ENCODE data around the gene DNM2.
"Not testable (repeated sequence)": the region's sequence is repeated elsewhere in the genome, so short reads cannot be mapped to it uniquely, and the experiment has no call there.

DNM2 gene

GRCh38 chr19:10756371-10756770 is 38.5 kb downstream of the DNM2 start:
- DNase-seq, result no peak

GRCh38 chr19:10756791-10757190 is 38.9 kb downstream of the DNM2 start:
- DNase-seq, result no peak

GRCh38 chr19:10758050-10758449 is 40.2 kb downstream of the DNM2 start:
- not testable (repeated sequence) for DNase-seq

GRCh38 chr19:10758978-10759377 is 41.1 kb downstream of the DNM2 start:
- DNase-seq, result no peak

- DNase-seq, result no peak
These were observed 42.5 kb downstream of the DNM2 start for GRCh38 chr19:10760273-10760944.

- DNase-seq, result no peak
These were observed 43.8 kb downstream of the DNM2 start for GRCh38 chr19:10761443-10762250.

GRCh38 chr19:10762656-10763055 is 44.8 kb downstream of the DNM2 start:
- DNase-seq, result peak in 1 of 2 donors; percentile 51

- DNase-seq, result no peak
These were observed 45.5 kb downstream of the DNM2 start for GRCh38 chr19:10763411-10763810.

- DNase-seq, result no peak
These were observed 46.0 kb downstream of the DNM2 start for GRCh38 chr19:10763828-10764339.

- no peak for DNase-seq
These were observed 46.5 kb downstream of the DNM2 start for GRCh38 chr19:10764340-10764894.

- no peak for DNase-seq
These were observed 48.3 kb downstream of the DNM2 start for GRCh38 chr19:10766049-10766623.

- no peak for DNase-seq
These were observed 48.9 kb downstream of the DNM2 start for GRCh38 chr19:10766671-10767201.

GRCh38 chr19:10767726-10768125 is 49.8 kb downstream of the DNM2 start:
- DNase-seq, result no peak

- no peak for DNase-seq
These were observed 50.5 kb downstream of the DNM2 start for GRCh38 chr19:10768369-10768768.

GRCh38 chr19:10768936-10769335 is 51.1 kb downstream of the DNM2 start:
- no peak for DNase-seq

GRCh38 chr19:10769533-10770491 is 51.9 kb downstream of the DNM2 start:
- DNase-seq, result peak in 1 of 2 donors; percentile 41

- no peak for DNase-seq
These were observed 56.1 kb downstream of the DNM2 start for GRCh38 chr19:10773969-10774368.

GRCh38 chr19:10774893-10775292 is 57.0 kb downstream of the DNM2 start:
- DNase-seq, result no peak

GRCh38 chr19:10776900-10777650 is 59.2 kb downstream of the DNM2 start:
- DNase-seq, result peak in 1 of 2 donors; percentile 20

GRCh38 chr19:10780368-10780767 is 62.5 kb downstream of the DNM2 start:
- peak in 1 of 2 donors; percentile 78 for DNase-seq

GRCh38 chr19:10782795-10783194 is 64.9 kb downstream of the DNM2 start:
- DNase-seq, result no peak
